GM12878 (cell line): Measurements from ENCODE around the gene SEMA3D. TPM values are rescaled to one million over a fixed set of nuclear protein-coding genes. Genes with fewer than 3 reads are reported as not detected.

Source experiments
- BHLHE40 ChIP-seq, 2 experiments: fragments of 450-650 bp in 1 of 2; IDR thresholded peaks; 2 replicates each; pipeline ENCODE4 v1.6.1; 2011 to 2017; ENCODE audit warnings: low read depth in 2 of 2, borderline replicate concordance in 1 of 2, improper control_type of control experiment in 1 of 2, low read length in 1 of 2, mild to moderate bottlenecking in 1 of 2
- CBFB ChIP-seq: IDR thresholded peaks from 2 replicates; pipeline ENCODE4 v1.6.1; 2016; ENCODE audit warnings: antibody characterized with exemption, low read depth
- CREM ChIP-seq: IDR thresholded peaks from 2 replicates; pipeline ENCODE4 v1.6.1; 2014; ENCODE audit warnings: antibody characterized with exemption, low read depth
- FOS ChIP-seq: IDR thresholded peaks from 3 replicates; pipeline ENCODE4 v1.6.1; 2011; ENCODE audit warnings: borderline replicate concordance; ENCODE audit not compliant: insufficient read length; ENCODE audit errors: extremely low read depth
- HDAC2 ChIP-seq: fragments of 200-600 bp; sonication (generic); IDR thresholded peaks from 2 replicates; pipeline ENCODE4 v1.6.1; 2017
- NFIC ChIP-seq: IDR thresholded peaks from 2 replicates; pipeline ENCODE4 v1.6.1; 2012; ENCODE audit warnings: low read depth, mild to moderate bottlenecking, inconsistent platforms, low read length, moderate library complexity
- NR2C1 ChIP-seq: fragments of 450-650 bp; IDR thresholded peaks from 2 replicates; pipeline ENCODE4 v1.6.1; 2017; ENCODE audit warnings: antibody characterized with exemption, mild to moderate bottlenecking, moderate library complexity
- SMC3 ChIP-seq: IDR thresholded peaks from 2 replicates; pipeline ENCODE4 v1.6.1; 2011; ENCODE audit warnings: low read length, improper control_type of control experiment, borderline replicate concordance
- WRNIP1 ChIP-seq: IDR thresholded peaks from 2 replicates; pipeline ENCODE4 v1.6.1; 2011; ENCODE audit warnings: low read depth, low read length, improper control_type of control experiment, borderline replicate concordance
- ZSCAN29 ChIP-seq: fragments of 450-650 bp; IDR thresholded peaks from 2 replicates; pipeline ENCODE4 v1.6.1; 2017; ENCODE audit warnings: mild to moderate bottlenecking, moderate library complexity
- polyA plus RNA-seq, 11 experiments: library from polyadenylated mRNA; depleted of rRNA in 4 of 11; unstranded in 6 of 11; stranded (reverse) in 5 of 11; fragments of >200 nt; fragmentation: Nextera tagmentation in 4 of 11; fragmentation: Illumina TruSeq in 1 of 11; extraction: Ambion mirVana in 4 of 11; extraction: Trizol in 1 of 11; gene quantifications; 1 replicate in 1 of 11; 2 replicates in 10 of 11; pipeline versions ENCODE4 v1.2.1 to v1.2.3, GENCODE V29; 2011 to 2016; ENCODE audit warnings: inconsistent platforms in 2 of 11, missing spikeins in 2 of 11, low read depth in 1 of 11
- total RNA-seq, 4 experiments: library from RNA; depleted of rRNA in 3 of 4; stranded (reverse); fragments of >200 nt in 3 of 4; fragmentation: Illumina TruSeq in 1 of 4; extraction: Trizol in 1 of 4; gene quantifications; 2 replicates each; pipeline versions ENCODE4 v1.2.1 to v1.2.3, GENCODE V29; 2013 to 2021
- TF ChIP-seq, protein P1 (sequence below): fragments of 450-650 bp; IDR thresholded peaks from 2 replicates; pipeline ENCODE4 v1.6.1; 2017; ENCODE audit warnings: antibody characterized with exemption, mild to moderate bottlenecking, moderate library complexity
- TF ChIP-seq, protein P2 (sequence below): fragments of 450-650 bp; IDR thresholded peaks from 2 replicates; pipeline ENCODE4 v1.6.1; 2018; ENCODE audit warnings: borderline replicate concordance, mild to moderate bottlenecking; ENCODE audit not compliant: partially characterized antibody
- TF ChIP-seq, protein P3 (sequence below): fragments of 450-650 bp; IDR thresholded peaks from 2 replicates; pipeline ENCODE4 v1.6.1; 2016; ENCODE audit warnings: mild to moderate bottlenecking

The SEMA3D gene
- total and polyA plus RNA-seq, 10 of the 15 experiments (the other 5 are each of a cell fraction or from before 2014, with no cell fraction given), result 0.04 TPM; not detected in 9

DNA sequence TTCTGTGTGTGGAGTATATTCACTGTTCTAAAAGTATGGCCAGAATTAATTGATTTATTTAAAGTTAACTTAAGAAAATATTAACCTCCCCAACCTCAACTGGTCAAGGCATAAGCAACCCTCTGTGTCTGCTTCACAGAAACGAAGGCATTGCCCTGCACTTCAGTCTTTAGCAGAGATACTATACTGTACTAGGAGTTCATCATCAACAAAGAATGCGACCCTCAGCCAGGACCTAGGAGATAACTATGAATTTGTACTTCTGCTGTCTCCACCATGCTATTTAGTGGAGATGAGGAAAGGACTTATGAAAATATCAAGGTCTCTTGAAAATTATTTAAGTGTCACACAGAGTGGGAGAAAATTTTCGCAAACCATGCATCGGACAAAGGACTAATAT lies 35.7 kb upstream of the SEMA3D start (continued):
- TF ChIP-seq FOS (no peak), CREM (no peak), ZSCAN29 (no peak), BHLHE40 (IDR thresholded peaks at IDR 0.05; ENCODE audit: borderline replicate concordance in 1 of 2, low read depth in 2 of 2, low read length in 1 of 2) (no peak), WRNIP1 (no peak), SMC3 (no peak), HDAC2 (no peak), NFIC (no peak), NR2C1 (no peak), CBFB (no peak)
- TF ChIP-seq, protein P1, sequence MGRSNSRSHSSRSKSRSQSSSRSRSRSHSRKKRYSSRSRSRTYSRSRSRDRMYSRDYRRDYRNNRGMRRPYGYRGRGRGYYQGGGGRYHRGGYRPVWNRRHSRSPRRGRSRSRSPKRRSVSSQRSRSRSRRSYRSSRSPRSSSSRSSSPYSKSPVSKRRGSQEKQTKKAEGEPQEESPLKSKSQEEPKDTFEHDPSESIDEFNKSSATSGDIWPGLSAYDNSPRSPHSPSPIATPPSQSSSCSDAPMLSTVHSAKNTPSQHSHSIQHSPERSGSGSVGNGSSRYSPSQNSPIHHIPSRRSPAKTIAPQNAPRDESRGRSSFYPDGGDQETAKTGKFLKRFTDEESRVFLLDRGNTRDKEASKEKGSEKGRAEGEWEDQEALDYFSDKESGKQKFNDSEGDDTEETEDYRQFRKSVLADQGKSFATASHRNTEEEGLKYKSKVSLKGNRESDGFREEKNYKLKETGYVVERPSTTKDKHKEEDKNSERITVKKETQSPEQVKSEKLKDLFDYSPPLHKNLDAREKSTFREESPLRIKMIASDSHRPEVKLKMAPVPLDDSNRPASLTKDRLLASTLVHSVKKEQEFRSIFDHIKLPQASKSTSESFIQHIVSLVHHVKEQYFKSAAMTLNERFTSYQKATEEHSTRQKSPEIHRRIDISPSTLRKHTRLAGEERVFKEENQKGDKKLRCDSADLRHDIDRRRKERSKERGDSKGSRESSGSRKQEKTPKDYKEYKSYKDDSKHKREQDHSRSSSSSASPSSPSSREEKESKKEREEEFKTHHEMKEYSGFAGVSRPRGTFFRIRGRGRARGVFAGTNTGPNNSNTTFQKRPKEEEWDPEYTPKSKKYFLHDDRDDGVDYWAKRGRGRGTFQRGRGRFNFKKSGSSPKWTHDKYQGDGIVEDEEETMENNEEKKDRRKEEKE, result no peak
- TF ChIP-seq, protein P2, sequence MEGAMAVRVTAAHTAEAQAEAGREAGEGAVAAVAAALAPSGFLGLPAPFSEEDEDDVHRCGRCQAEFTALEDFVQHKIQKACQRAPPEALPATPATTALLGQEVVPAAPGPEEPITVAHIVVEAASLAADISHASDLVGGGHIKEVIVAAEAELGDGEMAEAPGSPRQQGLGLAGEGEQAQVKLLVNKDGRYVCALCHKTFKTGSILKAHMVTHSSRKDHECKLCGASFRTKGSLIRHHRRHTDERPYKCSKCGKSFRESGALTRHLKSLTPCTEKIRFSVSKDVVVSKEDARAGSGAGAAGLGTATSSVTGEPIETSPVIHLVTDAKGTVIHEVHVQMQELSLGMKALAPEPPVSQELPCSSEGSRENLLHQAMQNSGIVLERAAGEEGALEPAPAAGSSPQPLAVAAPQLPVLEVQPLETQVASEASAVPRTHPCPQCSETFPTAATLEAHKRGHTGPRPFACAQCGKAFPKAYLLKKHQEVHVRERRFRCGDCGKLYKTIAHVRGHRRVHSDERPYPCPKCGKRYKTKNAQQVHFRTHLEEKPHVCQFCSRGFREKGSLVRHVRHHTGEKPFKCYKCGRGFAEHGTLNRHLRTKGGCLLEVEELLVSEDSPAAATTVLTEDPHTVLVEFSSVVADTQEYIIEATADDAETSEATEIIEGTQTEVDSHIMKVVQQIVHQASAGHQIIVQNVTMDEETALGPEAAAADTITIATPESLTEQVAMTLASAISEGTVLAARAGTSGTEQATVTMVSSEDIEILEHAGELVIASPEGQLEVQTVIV, result no peak
- TF ChIP-seq, protein P3, sequence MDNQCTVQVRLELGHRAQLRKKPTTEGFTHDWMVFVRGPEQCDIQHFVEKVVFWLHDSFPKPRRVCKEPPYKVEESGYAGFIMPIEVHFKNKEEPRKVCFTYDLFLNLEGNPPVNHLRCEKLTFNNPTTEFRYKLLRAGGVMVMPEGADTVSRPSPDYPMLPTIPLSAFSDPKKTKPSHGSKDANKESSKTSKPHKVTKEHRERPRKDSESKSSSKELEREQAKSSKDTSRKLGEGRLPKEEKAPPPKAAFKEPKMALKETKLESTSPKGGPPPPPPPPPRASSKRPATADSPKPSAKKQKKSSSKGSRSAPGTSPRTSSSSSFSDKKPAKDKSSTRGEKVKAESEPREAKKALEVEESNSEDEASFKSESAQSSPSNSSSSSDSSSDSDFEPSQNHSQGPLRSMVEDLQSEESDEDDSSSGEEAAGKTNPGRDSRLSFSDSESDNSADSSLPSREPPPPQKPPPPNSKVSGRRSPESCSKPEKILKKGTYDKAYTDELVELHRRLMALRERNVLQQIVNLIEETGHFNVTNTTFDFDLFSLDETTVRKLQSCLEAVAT, result no peak
